ENCODE results near the gene MID1.
"Not testable (repeated sequence)": the region's sequence is repeated elsewhere in the genome, so short reads cannot be mapped to it uniquely, and the experiment has no call there.

Gene MID1

GRCh38 chrX:10617186-10617998 lies 3.0 kb downstream of the MID1 start:
- no peak for DNase-seq

- DNase-seq = peak; percentile 79
These were observed 4.2 kb downstream of the MID1 start for GRCh38 chrX:10615931-10616774.

- no peak for DNase-seq
These were observed 8.2 kb downstream of the MID1 start for GRCh38 chrX:10612215-10612614.

GRCh38 chrX:10611441-10612090 lies 8.8 kb downstream of the MID1 start:
- peak; percentile 81 for DNase-seq

- no peak for DNase-seq
These were observed 12.3 kb downstream of the MID1 start for GRCh38 chrX:10608099-10608498.

GRCh38 chrX:10607233-10607632 lies 13.2 kb downstream of the MID1 start:
- no peak for DNase-seq

- DNase-seq = peak; percentile 19
These were observed 16.8 kb downstream of the MID1 start for GRCh38 chrX:10603612-10604011.

- no peak for DNase-seq
These were observed 17.7 kb downstream of the MID1 start for GRCh38 chrX:10602646-10603045.

GRCh38 chrX:10600479-10600878 lies 19.9 kb downstream of the MID1 start:
- DNase-seq = peak; percentile 35

- DNase-seq = peak; percentile 24
These were observed 21.8 kb downstream of the MID1 start for GRCh38 chrX:10598540-10598939.

GRCh38 chrX:10597871-10598270 lies 22.5 kb downstream of the MID1 start:
- DNase-seq = peak; percentile 55

GRCh38 chrX:10591363-10592335 lies 28.7 kb downstream of the MID1 start:
- peak; percentile 88 for DNase-seq

GRCh38 chrX:10589787-10590186 lies 30.6 kb downstream of the MID1 start:
- DNase-seq = not testable (repeated sequence)

GRCh38 chrX:10589098-10589497 lies 31.3 kb downstream of the MID1 start:
- no peak for DNase-seq

GRCh38 chrX:10584882-10585281 lies 35.5 kb downstream of the MID1 start:
- DNase-seq = not testable (repeated sequence)

GRCh38 chrX:10582945-10583344 lies 37.4 kb downstream of the MID1 start:
- DNase-seq = no peak

GRCh38 chrX:10582215-10582733 lies 38.1 kb downstream of the MID1 start:
- no peak for DNase-seq

GRCh38 chrX:10579112-10580011 lies 41.0 kb downstream of the MID1 start:
- peak; percentile 56 for DNase-seq

- DNase-seq = no peak
These were observed 41.9 kb downstream of the MID1 start for GRCh38 chrX:10578527-10578926.

GRCh38 chrX:10577853-10578252 lies 42.5 kb downstream of the MID1 start:
- no peak for DNase-seq

All from eye (tissue), 1 donor.